Activated naive CD4-positive, alpha-beta T cell treated with anti-CD3 and anti-CD28 coated beads, Interleukin-2, amount 50 U/mL, for 72 hours (primary cell): ENCODE data around the gene DUSP21. TPM values are rescaled to one million over a fixed set of nuclear protein-coding genes. Genes with fewer than 3 reads are reported as not detected.
A peak's percentile ranks its signal among the peaks of the same experiment; 100 is the strongest.
"Not testable (repeated sequence)": the region's sequence is repeated elsewhere in the genome, so short reads cannot be mapped to it uniquely, and the experiment has no call there.

ENCODE experiments used
- ATAC-seq, 2 donors: fragments of 150-1000 bp; cut with Tn5 transposase; 2 replicates each; pipeline ENCODE4 v1.10.0; 2021; ENCODE audit warnings: mild to moderate bottlenecking in 2 of 2, moderate library complexity in 2 of 2
- DNase-seq, 2 donors: peaks; one replicate each; pipeline ENCODE4 v3.0.0; 2021 to 2022; ENCODE audit warnings: low spot score in 2 of 2
- H3K27ac Mint-ChIP-seq, 2 donors: one replicate each; pipeline ENCODE4 v1.8.0; 2022; ENCODE audit warnings: mild to moderate bottlenecking in 2 of 2, mixed read lengths in 2 of 2
- H3K36me3 Mint-ChIP-seq, 2 donors: one replicate each; pipeline ENCODE4 v1.8.0; 2022; ENCODE audit warnings: mixed read lengths in 2 of 2
- H3K9me3 Mint-ChIP-seq, 2 donors: one replicate each; pipeline ENCODE4 v1.8.0; 2022; ENCODE audit warnings: mixed read lengths in 2 of 2
- total RNA-seq, 2 donors: library from RNA; stranded (reverse); gene quantifications; one replicate each; pipeline ENCODE4 v1.2.3, GENCODE V29; 2022

Gene DUSP21
- not detected for total RNA-seq

DNA sequence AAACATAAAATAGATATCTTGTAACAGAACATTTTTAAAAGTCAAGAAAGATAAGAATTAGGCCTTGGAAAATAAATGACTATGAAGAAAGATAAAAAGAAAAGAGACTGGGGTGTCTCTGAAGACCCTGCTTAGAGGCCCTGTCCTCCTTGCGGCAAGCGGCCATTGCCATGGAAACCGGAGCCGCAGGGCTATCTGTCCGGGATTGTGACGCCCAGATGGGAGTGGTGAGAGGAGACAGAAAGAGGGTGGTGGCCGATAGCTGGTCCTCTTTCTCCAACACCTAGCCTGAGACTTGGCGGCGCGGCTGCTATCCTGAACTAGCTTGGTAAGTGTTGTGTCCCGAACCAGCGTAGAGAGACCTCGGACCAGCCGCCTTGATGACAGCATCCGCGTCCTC, at the start of gene DUSP21:
Gene DUSP21, plus strand, starts transcription at position 269 of the 400 bp plus-strand sequence. Its CDS starts 112 bp downstream, at position 381.
- no peaks in the 10 kb centered on the region for H3K36me3 Mint-ChIP-seq
- DNase-seq (no peak), ATAC-seq (no peak)
- H3K9me3 Mint-ChIP-seq, result no peaks in the 10 kb centered on the region
- no peak within 1 kb of the TSS for H3K27ac Mint-ChIP-seq

DNA sequence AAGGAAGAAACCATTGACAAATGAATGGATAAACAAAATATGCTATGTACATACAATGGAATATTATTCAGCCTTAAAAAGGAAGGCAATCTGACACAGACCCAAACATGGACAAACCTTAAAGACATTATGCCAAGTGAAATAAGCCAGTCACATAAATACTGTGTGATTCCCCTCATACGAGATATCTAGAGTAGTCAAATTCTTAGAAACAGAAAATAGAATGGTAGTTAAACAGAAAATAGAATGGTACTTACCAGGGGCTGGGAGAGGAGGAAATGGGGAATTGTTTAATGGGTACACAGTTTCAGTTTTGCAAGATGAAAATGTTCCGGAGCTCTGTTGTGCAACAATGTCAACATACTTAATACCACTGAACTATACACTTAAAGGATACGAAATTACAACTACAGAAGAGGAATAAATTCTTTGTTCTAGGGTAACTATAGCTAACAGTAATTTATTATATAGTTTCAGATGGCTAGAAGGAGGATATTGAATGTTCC, 47.8 kb upstream of the DUSP21 start:
- H3K36me3 Mint-ChIP-seq, result no peaks in the 10 kb centered on the region
- no peak for DNase-seq
- no peak overlapping the region for H3K27ac Mint-ChIP-seq
- H3K9me3 Mint-ChIP-seq, result no peaks in the 10 kb centered on the region
- no peak for ATAC-seq

DNA sequence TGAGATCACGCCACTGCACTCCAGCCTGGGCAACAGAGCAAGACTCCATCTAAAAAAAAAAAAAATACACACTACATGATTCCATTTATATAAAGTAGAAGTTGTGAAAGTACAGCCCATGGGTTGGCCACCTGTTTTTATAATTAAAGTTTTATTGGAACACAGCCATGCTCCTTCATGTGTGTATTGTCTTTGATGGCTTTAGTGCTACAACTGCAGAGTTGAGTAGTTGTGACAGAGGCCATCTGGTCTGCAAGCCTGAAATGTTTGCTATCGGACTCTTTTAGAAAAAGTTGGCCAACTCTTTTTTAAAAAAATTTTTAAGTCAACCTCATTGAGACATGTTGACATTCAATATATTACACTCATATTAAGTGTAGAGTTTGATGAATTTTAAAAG, 41.2 kb upstream of the DUSP21 start:
- no peaks in the 10 kb centered on the region for H3K9me3 Mint-ChIP-seq
- no peak for ATAC-seq
- H3K27ac Mint-ChIP-seq, result no peak overlapping the region
- no peak for DNase-seq
- H3K36me3 Mint-ChIP-seq, result no peaks in the 10 kb centered on the region

DNA sequence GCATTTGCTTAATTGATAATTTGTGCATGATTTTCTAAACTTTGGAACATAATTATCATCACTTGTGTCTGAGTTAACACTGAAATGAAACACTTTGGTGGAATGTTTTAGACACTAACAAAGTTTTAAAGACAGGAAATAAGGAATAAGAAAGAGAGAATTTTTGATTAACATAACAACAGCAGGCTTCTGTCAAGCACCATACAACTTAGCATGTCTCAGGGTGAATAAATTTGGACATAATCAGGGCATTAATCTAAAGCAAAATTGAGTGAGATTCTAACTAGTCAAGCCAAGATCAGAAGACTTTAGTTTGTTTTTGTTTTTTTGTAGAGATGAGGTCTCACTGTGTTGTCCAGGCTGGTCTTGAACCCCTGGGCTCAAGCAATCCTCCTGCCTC, 28.1 kb upstream of the DUSP21 start:
- H3K36me3 Mint-ChIP-seq, result no peaks in the 10 kb centered on the region
- H3K27ac Mint-ChIP-seq, result no peak overlapping the region
- ATAC-seq, result no peak

DNA sequence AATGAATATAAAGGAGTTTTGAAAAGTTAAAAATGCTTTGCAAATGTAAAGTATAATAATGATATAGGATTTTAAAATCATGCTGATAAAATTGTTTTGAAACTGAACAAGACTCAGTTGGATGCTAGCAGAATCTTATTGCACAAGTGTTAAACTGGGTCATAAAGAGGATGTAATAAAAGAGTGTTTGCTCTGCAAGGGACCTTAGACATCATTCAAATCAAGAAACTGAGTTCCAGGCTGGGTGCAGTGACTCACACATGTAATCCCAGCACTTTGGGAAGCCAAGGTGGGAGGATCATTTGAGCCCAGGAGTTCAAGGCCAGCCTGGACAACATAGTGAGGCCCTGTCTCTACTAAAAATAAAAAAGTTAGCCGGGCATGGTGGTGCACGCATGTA, 27.5 kb upstream of the DUSP21 start:
- Mint-ChIP-seq H3K27ac (no peak overlapping the region), H3K36me3 (no peaks in the 10 kb centered on the region), H3K9me3 (no peaks in the 10 kb centered on the region)
- no peak for DNase-seq
- ATAC-seq, result no peak

More for the DNA sequence above, 28.1 kb upstream of the DUSP21 start:
- H3K9me3 Mint-ChIP-seq, result no peaks in the 10 kb centered on the region
- no peak for DNase-seq

DNA sequence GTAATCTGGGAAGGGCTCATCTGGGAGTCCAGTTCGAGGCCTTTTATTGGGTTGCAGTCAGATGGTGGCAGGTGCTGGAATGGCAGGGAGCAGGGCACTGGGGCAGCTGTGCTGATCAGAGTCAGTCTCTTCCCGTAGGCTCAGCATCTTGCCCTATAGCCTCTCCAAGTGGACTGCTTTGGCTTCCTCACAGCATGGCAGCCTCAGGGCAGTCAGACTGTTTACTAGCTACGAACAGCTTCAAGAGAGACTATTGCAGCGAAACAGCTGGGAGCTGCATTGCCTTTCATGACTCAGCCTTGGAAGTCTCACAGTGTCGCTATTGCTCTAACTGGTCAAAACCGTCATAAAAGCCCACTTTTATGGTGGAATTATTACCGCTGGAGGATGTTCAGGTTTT, 26.8 kb upstream of the DUSP21 start:
- ATAC-seq, result no peak
- Mint-ChIP-seq H3K27ac (no peak overlapping the region), H3K9me3 (peaks cover 2% of the 10 kb centered on the region in 2 donors), H3K36me3 (no peaks in the 10 kb centered on the region)
- DNase-seq, result no peak

DNA sequence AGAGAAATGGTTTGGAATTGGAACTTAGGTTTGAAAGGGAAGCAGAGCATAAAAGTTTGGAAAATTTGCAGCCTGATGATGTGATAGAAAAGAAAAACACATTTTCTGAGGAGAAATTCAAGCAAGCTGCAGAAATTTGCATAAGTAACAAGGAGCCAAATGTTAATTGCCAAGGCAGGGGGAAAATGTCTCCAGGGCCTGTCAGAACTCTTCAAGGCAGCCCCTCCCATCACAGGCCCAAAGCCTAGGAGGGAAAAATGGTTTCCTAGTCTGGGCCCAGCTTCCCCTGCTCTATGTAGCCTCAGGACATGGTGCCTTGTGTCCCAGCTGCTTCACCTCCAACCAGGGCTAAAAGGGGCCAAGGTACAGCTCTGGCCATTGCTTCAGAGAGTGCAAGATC, 21.2 kb upstream of the DUSP21 start:
- no peak for ATAC-seq

DNA sequence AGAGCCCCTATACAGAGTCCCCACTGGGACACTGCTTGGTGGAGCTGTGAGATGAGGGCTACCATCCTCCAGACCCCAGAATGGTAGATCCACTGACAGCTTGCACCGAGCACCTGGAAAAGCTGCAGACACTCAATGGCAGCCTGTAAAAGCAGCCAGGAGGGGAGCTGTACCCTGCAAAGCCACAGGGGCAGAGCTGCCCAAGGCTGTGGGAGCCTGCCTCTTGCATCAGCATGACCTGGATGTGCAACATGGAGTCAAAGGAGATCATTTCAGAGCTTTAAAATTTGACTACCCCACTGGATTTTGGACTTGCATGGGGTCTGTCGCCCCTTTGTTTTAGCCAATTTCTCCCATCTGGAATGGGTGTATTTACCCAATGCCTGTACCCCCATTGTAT, 20.6 kb upstream of the DUSP21 start:
- not testable (repeated sequence) for ATAC-seq, DNase-seq, H3K36me3 Mint-ChIP-seq, H3K27ac Mint-ChIP-seq, H3K9me3 Mint-ChIP-seq

More for the DNA sequence above, 21.2 kb upstream of the DUSP21 start:
- DNase-seq, result no peak
- Mint-ChIP-seq H3K36me3 (no peaks in the 10 kb centered on the region), H3K27ac (no peak overlapping the region), H3K9me3 (peaks cover 3 to 6% of the 10 kb centered on the region in 2 donors)

DNA sequence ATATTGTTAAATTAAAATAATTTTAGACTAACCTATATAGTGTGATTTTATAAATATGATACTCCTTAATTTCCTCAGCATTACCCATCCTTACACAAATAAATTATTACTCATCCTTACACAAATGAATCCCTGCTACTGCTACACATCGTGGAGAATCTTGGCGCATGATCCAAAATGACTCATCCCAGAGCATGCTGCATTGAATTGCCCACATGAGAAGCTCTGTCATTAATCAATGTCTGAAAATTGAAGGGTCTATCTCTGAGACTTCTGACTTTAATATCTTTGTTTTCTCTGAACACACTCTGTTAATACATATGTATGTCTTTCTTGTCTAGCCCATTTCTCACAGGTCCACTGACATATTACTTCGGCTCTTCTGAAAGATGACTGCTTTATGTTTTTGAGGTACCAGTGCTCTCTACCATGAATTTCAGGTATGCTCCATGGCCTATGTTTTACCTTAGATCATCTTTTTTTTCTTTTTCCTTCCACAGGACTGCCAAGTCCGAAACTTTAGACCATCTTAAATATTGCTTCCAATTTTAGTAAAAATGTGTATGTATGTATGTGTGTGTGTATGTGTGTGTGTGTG, 15.7 kb upstream of the DUSP21 start:
- ATAC-seq, result no peak
- H3K9me3 Mint-ChIP-seq, result no peaks in the 10 kb centered on the region
- H3K36me3 Mint-ChIP-seq, result no peaks in the 10 kb centered on the region
- no peak for DNase-seq
- H3K27ac Mint-ChIP-seq, result no peak overlapping the region

DNA sequence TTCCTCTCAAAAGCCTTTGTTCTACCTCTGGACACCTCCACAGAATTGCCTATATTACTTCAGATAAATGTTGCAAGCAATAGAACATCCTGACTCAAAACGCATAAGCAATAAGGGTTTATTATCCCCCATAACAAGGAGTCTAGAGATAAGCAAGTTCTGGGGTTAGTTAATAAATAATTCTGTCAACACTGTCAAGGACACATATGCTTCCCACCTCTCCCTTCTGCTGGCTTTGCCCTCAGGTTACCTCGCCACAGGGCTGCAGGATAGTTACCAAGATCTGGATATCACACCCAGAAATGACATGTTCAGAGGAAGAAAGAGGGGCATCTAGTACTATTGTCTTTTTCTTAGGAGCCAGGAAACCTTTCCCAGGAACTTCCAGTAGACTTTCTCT, 14.0 kb upstream of the DUSP21 start:
- Mint-ChIP-seq H3K9me3 (no peaks in the 10 kb centered on the region), H3K36me3 (no peaks in the 10 kb centered on the region), H3K27ac (no peak overlapping the region)
- ATAC-seq (no peak), DNase-seq (no peak)

DNA sequence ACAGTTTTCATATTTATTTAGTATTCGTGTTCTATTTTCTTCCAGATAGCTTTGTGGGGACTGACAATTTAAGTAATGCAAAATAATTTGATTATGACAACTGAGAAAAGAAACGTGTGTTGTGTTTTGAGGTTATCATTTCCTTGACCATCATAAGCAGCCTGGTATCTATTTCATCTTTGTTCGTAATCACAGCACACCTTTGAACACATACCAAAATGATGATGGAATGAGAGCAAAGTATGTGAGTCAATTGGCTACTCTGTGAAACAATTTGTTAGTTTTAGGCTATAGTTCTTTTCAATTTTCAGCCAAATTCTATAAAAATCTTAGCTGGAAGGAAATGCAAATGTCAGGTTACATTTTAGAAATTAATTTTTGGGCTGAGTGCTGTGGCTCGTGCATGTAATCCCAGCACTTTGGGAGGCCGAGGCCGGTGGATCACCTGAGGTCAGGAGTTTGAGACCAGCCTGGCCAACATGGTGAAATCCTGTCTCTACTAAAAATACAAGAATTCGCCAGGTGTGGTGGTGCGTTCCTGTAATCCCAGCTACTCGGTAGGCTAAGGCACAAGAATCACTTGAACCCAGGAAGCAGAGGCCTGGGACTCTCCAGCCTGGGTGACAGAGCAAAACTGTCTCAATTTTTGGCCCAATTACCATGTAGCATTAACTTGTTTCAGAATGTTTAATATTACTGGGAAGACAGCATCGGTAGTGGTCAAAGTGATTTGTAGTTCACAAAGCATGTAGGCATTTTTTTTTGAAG, 1.1 kb upstream of the DUSP21 start:
- no peak for DNase-seq
- no peaks in the 10 kb centered on the region for H3K9me3 Mint-ChIP-seq
- ATAC-seq, result no peak
- no peak overlapping the region for H3K27ac Mint-ChIP-seq
- no peaks in the 10 kb centered on the region for H3K36me3 Mint-ChIP-seq

DNA sequence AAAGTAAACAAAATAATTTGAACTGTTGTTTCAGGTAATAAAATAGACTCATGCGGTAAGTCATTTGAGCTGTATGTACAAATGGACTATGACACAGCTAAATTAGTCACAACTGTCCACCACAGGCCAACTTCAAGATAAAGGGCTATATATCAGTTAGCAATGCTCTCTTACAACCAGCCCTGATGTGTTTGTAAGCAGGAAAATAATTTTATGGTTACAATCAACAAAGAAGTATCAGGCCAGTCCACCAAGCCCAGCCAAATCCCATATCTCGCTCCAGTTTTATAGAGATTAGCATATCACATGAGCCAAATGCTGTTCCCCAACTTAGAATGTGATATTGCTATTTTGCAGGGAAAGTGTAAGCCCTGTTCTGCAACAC, 511 bp upstream of the DUSP21 start:
- no peak for ATAC-seq
- no peaks in the 10 kb centered on the region for H3K36me3 Mint-ChIP-seq
- H3K9me3 Mint-ChIP-seq, result no peaks in the 10 kb centered on the region
- no peak overlapping the region for H3K27ac Mint-ChIP-seq
- no peak for DNase-seq

DNA sequence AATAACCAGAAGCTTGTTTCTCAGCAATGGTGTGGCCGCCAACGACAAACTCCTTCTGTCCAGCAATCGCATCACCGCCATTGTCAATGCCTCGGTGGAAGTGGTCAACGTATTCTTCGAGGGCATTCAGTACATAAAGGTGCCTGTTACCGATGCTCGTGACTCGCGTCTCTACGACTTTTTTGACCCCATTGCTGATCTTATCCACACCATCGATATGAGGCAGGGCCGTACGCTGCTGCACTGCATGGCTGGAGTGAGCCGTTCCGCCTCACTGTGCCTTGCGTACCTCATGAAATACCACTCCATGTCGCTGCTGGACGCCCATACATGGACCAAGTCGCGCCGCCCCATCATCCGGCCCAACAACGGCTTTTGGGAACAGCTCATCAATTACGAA, 383 bp downstream of the DUSP21 start:
- no peaks in the 10 kb centered on the region for H3K9me3 Mint-ChIP-seq
- no peaks in the 10 kb centered on the region for H3K36me3 Mint-ChIP-seq
- H3K27ac Mint-ChIP-seq, result no peak overlapping the region
- ATAC-seq (no peak), DNase-seq (no peak)

DNA sequence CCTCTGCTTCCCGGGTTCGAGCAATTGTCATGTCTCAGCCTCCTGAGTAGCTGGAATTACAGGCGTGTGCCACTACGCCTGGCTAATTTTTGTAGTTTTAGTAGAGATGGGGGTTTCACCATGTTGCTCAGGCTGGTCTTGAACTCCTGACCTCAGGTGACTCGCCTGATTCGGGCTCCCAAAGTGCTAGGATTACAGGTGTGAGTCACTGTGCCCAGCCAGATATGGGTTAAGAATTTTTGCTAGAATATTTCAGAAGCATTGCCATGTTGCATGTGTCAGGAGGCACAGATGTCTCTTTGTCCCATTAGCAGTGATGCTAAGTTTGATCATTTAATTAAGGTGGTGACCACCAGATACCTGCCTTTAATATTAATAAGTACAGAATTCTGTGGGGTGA, 7.1 kb downstream of the DUSP21 start:
- not testable (repeated sequence) for ATAC-seq, DNase-seq, H3K36me3 Mint-ChIP-seq, H3K27ac Mint-ChIP-seq, H3K9me3 Mint-ChIP-seq

DNA sequence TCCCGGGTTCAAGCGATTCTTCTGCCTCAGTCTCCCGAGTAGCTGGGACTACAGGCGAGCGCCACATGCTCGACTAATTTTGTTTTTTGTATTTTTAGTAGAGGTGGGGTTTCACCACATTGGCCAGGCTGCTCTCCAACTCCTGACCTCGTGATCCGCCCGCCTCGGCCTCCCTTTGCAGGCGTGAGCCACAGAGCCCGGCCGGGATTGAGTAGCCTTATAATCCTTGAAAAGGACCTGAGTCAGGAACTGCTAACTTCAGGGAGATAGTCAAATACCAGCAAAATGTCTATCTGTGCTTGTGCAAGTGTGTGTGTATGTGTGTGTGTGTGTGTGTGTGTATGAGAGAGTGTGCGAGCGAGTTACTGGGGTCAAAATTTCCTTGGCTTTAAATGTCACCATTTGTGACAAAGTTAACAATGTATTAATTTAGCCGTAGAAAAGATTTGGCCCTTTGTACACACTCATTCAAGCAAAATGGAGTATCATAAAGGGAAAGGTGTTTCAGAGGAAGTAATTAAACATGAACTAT, 27.4 kb downstream of the DUSP21 start:
- ATAC-seq, result no peak
- no peak for DNase-seq
- Mint-ChIP-seq H3K36me3 (peaks cover 0 to 5% of the 10 kb centered on the region in 2 donors), H3K9me3 (no peaks in the 10 kb centered on the region), H3K27ac (no peak overlapping the region)

DNA sequence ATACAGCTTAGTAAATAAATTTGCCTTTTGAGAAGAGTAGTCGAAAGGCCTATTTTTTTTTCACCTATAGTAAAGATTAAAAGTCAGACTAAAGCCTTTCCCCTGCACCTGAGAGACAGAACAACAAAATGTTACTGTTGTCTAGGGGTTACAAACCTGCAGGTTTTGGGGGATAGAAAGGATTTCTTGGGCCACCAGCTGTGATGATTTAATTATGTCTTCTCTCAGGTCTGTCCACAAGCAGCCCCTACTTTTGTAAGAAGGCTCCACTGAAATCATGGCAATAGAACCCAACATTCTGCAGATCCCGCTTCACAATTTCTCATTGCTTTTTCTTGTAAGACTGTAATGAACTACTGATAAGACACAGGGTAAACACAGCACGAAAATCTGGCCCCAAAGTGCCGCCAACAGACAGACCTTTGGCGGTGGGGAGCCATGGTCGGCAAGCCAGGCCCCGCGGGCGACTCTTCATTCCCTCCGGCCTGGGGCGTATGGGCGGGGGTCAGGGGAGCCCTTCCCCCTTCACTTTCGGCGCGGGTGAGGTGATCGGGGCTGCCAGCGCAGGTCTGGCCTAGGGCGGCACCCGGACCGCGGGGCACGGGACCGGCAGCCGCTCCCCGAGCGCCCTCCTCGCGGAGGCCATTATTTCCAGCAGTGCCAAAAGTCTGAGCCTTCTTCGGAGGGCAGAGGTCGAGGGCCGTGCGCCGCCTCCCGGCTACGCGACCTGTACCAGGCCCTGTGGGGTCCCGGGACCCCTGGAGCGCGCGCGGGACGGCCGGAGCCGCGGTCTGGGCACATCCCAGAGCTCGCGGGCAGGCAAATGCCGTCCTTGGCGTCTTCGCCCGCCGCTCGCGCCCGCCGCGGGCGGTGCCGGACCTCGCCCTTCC, 28.4 kb downstream of the DUSP21 start:
- peaks cover 0 to 5% of the 10 kb centered on the region in 2 donors for H3K36me3 Mint-ChIP-seq
- ATAC-seq (peak; percentile 14 to 26), DNase-seq (peak; percentile 24 to 56)
- H3K9me3 Mint-ChIP-seq, result no peaks in the 10 kb centered on the region
- peak overlapping the region; percentile 90 for H3K27ac Mint-ChIP-seq
